ENCODE results near the gene SLC22A3. TPM values are rescaled to one million over a fixed set of nuclear protein-coding genes. Genes with fewer than 3 reads are reported as not detected.

Gene SLC22A3, protein sequence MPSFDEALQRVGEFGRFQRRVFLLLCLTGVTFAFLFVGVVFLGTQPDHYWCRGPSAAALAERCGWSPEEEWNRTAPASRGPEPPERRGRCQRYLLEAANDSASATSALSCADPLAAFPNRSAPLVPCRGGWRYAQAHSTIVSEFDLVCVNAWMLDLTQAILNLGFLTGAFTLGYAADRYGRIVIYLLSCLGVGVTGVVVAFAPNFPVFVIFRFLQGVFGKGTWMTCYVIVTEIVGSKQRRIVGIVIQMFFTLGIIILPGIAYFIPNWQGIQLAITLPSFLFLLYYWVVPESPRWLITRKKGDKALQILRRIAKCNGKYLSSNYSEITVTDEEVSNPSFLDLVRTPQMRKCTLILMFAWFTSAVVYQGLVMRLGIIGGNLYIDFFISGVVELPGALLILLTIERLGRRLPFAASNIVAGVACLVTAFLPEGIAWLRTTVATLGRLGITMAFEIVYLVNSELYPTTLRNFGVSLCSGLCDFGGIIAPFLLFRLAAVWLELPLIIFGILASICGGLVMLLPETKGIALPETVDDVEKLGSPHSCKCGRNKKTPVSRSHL
- total RNA-seq (2022; extraction: Qiagen RNA extraction; ENCODE audit: low read depth): 35.0 to 46.7 TPM (median 38.2 TPM) in 5 replicates

DNA sequence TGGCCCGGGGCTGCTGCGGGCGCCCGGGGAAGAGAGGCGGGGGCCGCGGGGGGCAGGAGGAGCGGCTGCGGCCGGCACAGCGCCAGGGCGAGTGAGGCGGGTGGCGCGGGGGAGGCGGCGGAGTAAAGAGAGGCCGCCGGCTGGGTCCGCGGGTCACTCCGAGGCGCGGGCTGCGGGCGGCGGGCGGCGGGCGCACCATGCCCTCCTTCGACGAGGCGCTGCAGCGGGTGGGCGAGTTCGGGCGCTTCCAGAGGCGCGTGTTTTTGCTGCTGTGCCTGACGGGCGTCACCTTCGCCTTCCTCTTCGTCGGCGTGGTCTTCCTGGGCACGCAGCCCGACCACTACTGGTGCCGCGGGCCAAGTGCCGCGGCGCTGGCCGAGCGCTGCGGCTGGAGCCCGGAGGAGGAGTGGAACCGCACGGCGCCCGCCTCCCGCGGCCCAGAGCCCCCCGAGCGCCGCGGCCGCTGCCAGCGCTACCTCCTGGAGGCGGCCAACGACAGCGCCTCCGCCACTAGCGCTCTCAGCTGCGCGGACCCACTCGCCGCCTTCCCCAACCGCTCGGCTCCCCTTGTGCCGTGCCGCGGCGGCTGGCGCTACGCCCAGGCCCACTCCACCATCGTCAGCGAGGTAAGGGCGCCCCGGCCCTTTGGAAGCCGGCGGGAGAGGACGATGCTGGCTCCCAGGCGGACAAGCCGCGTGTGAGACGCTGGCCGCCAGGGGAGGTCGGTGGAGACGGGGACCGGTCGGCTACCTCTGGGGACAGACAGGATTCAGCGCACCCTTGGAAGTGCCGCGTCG lies at the start of gene SLC22A3:
SLC22A3 (plus strand) TSS at position 156 of the 797 bp plus-strand sequence; CDS start at position 198, 42 bp downstream.

Other genes starting within 250 kb of the SLC22A3 start
- gene SLC22A1, start 226.6 kb upstream of the SLC22A3 start, total RNA-seq (2022; extraction: Qiagen RNA extraction; ENCODE audit: low read depth): 1.2 to 2.7 TPM (median 1.9 TPM) in 5 replicates
- gene SLC22A2, start 89.6 kb upstream of the SLC22A3 start, total RNA-seq (2022; extraction: Qiagen RNA extraction; ENCODE audit: low read depth): 0.06 TPM in 1 of 5 replicates, not detected in the others

Data from A549 treated with DMSO at 1 μM for 4 hours (cell line).